NCI-H1417 treated with DMSO at 0.1 percent for 48 hours (cell line): ENCODE results near the gene CAPZB.
"Not testable (repeated sequence)": the region's sequence is repeated elsewhere in the genome, so short reads cannot be mapped to it uniquely, and the experiment has no call there.

ENCODE experiments used
- DNase-seq: peaks from one replicate; lab custom pipeline; 2025; lab: John Stamatoyannopoulos, UW

The CAPZB gene

GRCh38 chr1:19310720-19311502 is 174.4 kb downstream of the CAPZB start:
- DNase-seq, result no peak

GRCh38 chr1:19310061-19310460 is 175.3 kb downstream of the CAPZB start:
- no peak for DNase-seq

GRCh38 chr1:19309123-19309813 is 176.1 kb downstream of the CAPZB start:
- no peak for DNase-seq

- no peak for DNase-seq
Measured at GRCh38 chr1:19308509-19308907, 176.8 kb downstream of the CAPZB start.

GRCh38 chr1:19307794-19308508 is 177.4 kb downstream of the CAPZB start:
- no peak for DNase-seq

GRCh38 chr1:19306941-19307340 is 178.4 kb downstream of the CAPZB start:
- no peak for DNase-seq

- no peak for DNase-seq
Measured at GRCh38 chr1:19305880-19306279, 179.5 kb downstream of the CAPZB start.

GRCh38 chr1:19304081-19304480 is 181.3 kb downstream of the CAPZB start:
- not testable (repeated sequence) for DNase-seq

GRCh38 chr1:19300211-19300610 is 185.1 kb downstream of the CAPZB start:
- DNase-seq, result no peak

GRCh38 chr1:19294638-19295037 is 190.7 kb downstream of the CAPZB start:
- no peak for DNase-seq

- no peak for DNase-seq
Measured at GRCh38 chr1:19289244-19289643, 196.1 kb downstream of the CAPZB start.
